ENCODE results near the gene AP5M1.
"Not testable (repeated sequence)": the region's sequence is repeated elsewhere in the genome, so short reads cannot be mapped to it uniquely, and the experiment has no call there.

The AP5M1 gene, protein sequence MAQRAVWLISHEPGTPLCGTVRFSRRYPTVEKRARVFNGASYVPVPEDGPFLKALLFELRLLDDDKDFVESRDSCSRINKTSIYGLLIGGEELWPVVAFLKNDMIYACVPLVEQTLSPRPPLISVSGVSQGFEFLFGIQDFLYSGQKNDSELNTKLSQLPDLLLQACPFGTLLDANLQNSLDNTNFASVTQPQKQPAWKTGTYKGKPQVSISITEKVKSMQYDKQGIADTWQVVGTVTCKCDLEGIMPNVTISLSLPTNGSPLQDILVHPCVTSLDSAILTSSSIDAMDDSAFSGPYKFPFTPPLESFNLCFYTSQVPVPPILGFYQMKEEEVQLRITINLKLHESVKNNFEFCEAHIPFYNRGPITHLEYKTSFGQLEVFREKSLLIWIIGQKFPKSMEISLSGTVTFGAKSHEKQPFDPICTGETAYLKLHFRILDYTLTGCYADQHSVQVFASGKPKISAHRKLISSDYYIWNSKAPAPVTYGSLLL

GRCh38 chr14:57268161-57269069 lies at the start of gene AP5M1, which contains the start of gene EXOC5:
AP5M1 (plus strand) TSS chr14:57268971; CDS start chr14:57269315, 344 bp downstream.
EXOC5 (minus strand) TSS chr14:57268905; CDS start chr14:57268648, 257 bp downstream.
- H3K27me3 Mint-ChIP-seq, result no peaks in the 10 kb centered on the region
- H3K27ac Mint-ChIP-seq, result peak within 1 kb of the TSS; percentile 94
- peak; percentile 89 for DNase-seq
- peaks cover 10% of the 10 kb centered on the region for H3K36me3 Mint-ChIP-seq (ENCODE audit: low read depth)
- peaks cover 56% of the 10 kb centered on the region for H3K4me1 Mint-ChIP-seq
- peak; percentile 92 for ATAC-seq
- H3K4me3 Mint-ChIP-seq, result peak within 1 kb of the TSS; percentile 94
- H3K9me3 Mint-ChIP-seq, result no peaks in the 10 kb centered on the region

GRCh38 chr14:57221931-57222330 lies 46.8 kb upstream of the AP5M1 start:
- H3K4me3 Mint-ChIP-seq, result no peak overlapping the region
- ATAC-seq (no peak), DNase-seq (no peak)
- H3K4me1 Mint-ChIP-seq, result peaks cover under 1% of the 10 kb centered on the region
- no peak overlapping the region for H3K27ac Mint-ChIP-seq
- peaks cover 38% of the 10 kb centered on the region for H3K36me3 Mint-ChIP-seq (ENCODE audit: low read depth)
- H3K9me3 Mint-ChIP-seq, result no peaks in the 10 kb centered on the region
- H3K27me3 Mint-ChIP-seq, result no peaks in the 10 kb centered on the region

- DNase-seq (no peak), ATAC-seq (no peak)
- Mint-ChIP-seq H3K9me3 (no peaks in the 10 kb centered on the region), H3K4me3 (no peak overlapping the region), H3K36me3 (ENCODE audit: low read depth) (peaks cover 58% of the 10 kb centered on the region), H3K27ac (no peak overlapping the region), H3K27me3 (no peaks in the 10 kb centered on the region), H3K4me1 (peaks cover 2% of the 10 kb centered on the region)
Observed at GRCh38 chr14:57227083-57227482, 41.7 kb upstream of the AP5M1 start.

DNA sequence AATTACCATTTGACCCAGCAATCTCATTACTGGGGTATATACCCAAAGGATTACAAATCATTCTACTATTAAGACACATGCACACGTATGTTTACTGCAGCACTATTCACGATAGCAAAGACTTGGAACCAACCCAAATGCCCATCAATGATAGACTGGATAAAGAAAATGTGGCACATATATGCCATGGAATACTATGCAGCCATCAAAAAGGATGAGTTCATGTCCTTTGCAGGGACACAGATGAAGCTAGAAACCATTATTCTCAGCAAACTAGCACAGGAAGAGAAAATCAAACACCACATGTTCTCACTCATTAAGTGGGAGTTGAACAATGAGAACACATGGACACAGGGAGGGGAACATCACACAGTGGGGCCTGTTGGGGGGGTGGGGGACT lies 40.5 kb upstream of the AP5M1 start:
- H3K4me3 Mint-ChIP-seq, H3K4me1 Mint-ChIP-seq, DNase-seq, H3K9me3 Mint-ChIP-seq, H3K27me3 Mint-ChIP-seq, ATAC-seq, H3K27ac Mint-ChIP-seq: not testable (repeated sequence)
- peaks cover 60% of the 10 kb centered on the region for H3K36me3 Mint-ChIP-seq (ENCODE audit: low read depth)

GRCh38 chr14:57232006-57232405 lies 36.8 kb upstream of the AP5M1 start:
- Mint-ChIP-seq H3K27me3 (no peaks in the 10 kb centered on the region), H3K4me3 (no peak overlapping the region), H3K4me1 (peaks cover under 1% of the 10 kb centered on the region), H3K36me3 (ENCODE audit: low read depth) (peaks cover 46% of the 10 kb centered on the region), H3K27ac (no peak overlapping the region), H3K9me3 (no peaks in the 10 kb centered on the region)
- ATAC-seq (no peak), DNase-seq (no peak)

GRCh38 chr14:57240115-57240514 lies 28.7 kb upstream of the AP5M1 start:
- H3K27me3 Mint-ChIP-seq, H3K27ac Mint-ChIP-seq, H3K4me1 Mint-ChIP-seq, ATAC-seq, H3K9me3 Mint-ChIP-seq, H3K4me3 Mint-ChIP-seq, DNase-seq: not testable (repeated sequence)
- H3K36me3 Mint-ChIP-seq (ENCODE audit: low read depth), result peaks cover 16% of the 10 kb centered on the region

GRCh38 chr14:57243320-57243719 lies 25.5 kb upstream of the AP5M1 start:
- ATAC-seq (no peak), DNase-seq (no peak)
- H3K27ac Mint-ChIP-seq, result no peak overlapping the region
- no peaks in the 10 kb centered on the region for H3K4me1 Mint-ChIP-seq
- H3K9me3 Mint-ChIP-seq, result no peaks in the 10 kb centered on the region
- no peak overlapping the region for H3K4me3 Mint-ChIP-seq
- no peaks in the 10 kb centered on the region for H3K27me3 Mint-ChIP-seq
- peaks cover 19% of the 10 kb centered on the region for H3K36me3 Mint-ChIP-seq (ENCODE audit: low read depth)

- peaks cover 19% of the 10 kb centered on the region for H3K36me3 Mint-ChIP-seq (ENCODE audit: low read depth)
- no peaks in the 10 kb centered on the region for H3K27me3 Mint-ChIP-seq
- H3K9me3 Mint-ChIP-seq, result no peaks in the 10 kb centered on the region
- no peak overlapping the region for H3K27ac Mint-ChIP-seq
- no peak for DNase-seq
- no peaks in the 10 kb centered on the region for H3K4me1 Mint-ChIP-seq
- H3K4me3 Mint-ChIP-seq, result no peak overlapping the region
- no peak for ATAC-seq
Observed at GRCh38 chr14:57244106-57244505, 24.7 kb upstream of the AP5M1 start.

DNA sequence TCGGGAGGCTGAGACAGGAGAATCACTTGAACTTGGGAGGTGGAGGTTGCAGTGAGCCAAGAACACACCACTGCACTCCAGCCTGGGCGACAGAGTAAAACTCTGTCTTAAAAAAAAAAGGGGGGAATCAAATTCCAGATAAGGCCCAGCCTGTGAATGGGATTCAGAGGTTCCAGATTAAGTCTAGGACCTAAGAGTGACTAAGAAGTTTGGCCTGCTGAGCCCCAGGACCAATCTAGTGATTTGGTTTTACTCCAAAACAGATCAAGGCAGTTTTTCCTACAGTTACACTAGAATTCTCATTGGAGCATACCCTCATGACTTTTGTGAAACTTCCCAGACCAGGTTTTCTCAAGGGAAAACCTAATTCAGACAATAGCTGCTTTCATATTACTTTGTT lies 22.8 kb upstream of the AP5M1 start:
- Mint-ChIP-seq H3K27ac (no peak overlapping the region), H3K27me3 (no peaks in the 10 kb centered on the region), H3K36me3 (ENCODE audit: low read depth) (peaks cover 15% of the 10 kb centered on the region), H3K9me3 (no peaks in the 10 kb centered on the region), H3K4me3 (no peak overlapping the region), H3K4me1 (peaks cover 2% of the 10 kb centered on the region)
- no peak for ATAC-seq
- DNase-seq, result no peak

DNA sequence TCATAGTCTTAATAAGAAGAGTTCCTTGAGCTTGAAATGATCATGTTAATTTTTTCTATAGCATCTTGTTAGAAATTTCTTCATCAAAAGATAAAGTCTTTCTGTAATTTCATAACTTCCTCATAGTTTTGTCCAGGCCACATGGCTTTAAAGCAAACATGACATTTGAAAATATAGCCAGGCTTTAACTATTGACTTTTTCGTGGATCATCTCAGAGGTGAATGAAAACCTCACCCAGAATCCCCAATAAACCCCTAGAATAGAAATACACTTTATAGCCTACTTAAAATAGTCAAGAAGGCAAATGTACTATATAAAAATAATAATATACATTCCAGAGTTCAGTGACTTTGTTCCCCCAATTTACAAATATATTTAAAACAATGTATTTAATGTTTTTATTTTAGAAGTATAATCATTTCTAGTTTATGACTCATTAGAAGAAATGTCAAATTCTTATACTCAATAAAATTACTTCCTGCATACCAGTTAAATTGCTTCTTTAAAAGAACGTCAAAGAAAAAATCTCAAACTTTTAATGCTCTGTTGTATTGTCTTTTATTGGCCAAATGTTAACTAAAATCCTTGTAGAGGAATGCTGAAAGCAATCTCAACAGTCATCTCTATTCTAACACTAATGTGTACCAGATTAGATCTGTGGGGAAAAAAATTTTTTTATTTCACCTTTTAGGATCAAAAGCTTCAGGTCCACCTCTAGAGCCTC lies 21.7 kb upstream of the AP5M1 start:
- Mint-ChIP-seq H3K27me3 (no peaks in the 10 kb centered on the region), H3K9me3 (no peaks in the 10 kb centered on the region), H3K4me1 (peaks cover 5% of the 10 kb centered on the region), H3K36me3 (ENCODE audit: low read depth) (peaks cover 15% of the 10 kb centered on the region), H3K4me3 (no peak overlapping the region), H3K27ac (no peak overlapping the region)
- ATAC-seq, result no peak
- DNase-seq, result no peak

- H3K4me1 Mint-ChIP-seq, result peaks cover 24% of the 10 kb centered on the region
- H3K9me3 Mint-ChIP-seq, result peaks cover 11% of the 10 kb centered on the region
Observed at GRCh38 chr14:57254884-57255283, 13.9 kb upstream of the AP5M1 start.

DNA sequence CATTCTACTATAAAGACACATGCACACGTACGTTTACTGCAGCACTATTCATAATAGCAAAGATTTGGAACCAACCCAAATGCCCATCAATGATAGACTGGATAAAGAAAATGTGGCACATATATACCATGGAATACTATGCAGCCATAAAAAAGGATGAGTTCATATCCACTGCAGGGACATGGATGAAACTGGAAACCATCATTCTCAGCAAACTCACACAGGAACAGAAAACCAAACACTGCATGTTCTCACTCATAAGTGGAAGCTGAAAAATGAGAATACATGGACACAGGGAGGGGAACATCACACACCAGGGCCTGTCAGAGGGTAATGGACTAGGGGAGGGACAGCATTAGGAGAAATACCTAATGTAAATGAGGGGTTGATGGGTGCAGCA lies 10.6 kb upstream of the AP5M1 start:
- peaks cover 23% of the 10 kb centered on the region for H3K4me1 Mint-ChIP-seq
- H3K9me3 Mint-ChIP-seq, result peaks cover 11% of the 10 kb centered on the region
- H3K27me3 Mint-ChIP-seq, ATAC-seq, H3K4me3 Mint-ChIP-seq, H3K27ac Mint-ChIP-seq, DNase-seq: not testable (repeated sequence)
- peaks cover 33% of the 10 kb centered on the region for H3K36me3 Mint-ChIP-seq (ENCODE audit: low read depth)

More at GRCh38 chr14:57254884-57255283, 13.9 kb upstream of the AP5M1 start:
- Mint-ChIP-seq H3K4me3 (no peak overlapping the region), H3K36me3 (ENCODE audit: low read depth) (peaks cover 32% of the 10 kb centered on the region), H3K27me3 (no peaks in the 10 kb centered on the region), H3K27ac (no peak overlapping the region)
- DNase-seq, result no peak
- ATAC-seq, result no peak

DNA sequence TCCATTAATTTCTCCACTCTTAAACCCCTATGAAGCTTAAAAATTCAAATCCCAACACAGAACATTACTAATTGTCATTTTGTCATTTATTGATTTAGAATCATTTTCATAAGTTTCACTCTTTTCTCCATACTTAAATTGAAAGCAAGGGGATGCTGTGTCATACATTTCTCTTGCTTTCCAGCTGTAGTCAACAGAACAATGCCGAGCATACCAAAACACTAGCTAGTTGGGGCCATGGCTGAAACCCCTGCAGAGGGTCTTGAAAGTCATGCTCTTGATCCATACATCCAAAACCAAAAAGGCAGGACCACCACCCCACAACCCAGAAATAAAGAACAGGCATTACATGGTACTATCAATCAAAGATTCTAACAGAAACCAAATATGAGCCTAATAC lies 9.1 kb upstream of the AP5M1 start:
- H3K27ac Mint-ChIP-seq, result no peak overlapping the region
- peaks cover 32% of the 10 kb centered on the region for H3K36me3 Mint-ChIP-seq (ENCODE audit: low read depth)
- no peaks in the 10 kb centered on the region for H3K27me3 Mint-ChIP-seq
- peaks cover 24% of the 10 kb centered on the region for H3K4me1 Mint-ChIP-seq
- ATAC-seq, result no peak
- no peak for DNase-seq
- peaks cover 11% of the 10 kb centered on the region for H3K9me3 Mint-ChIP-seq
- no peak overlapping the region for H3K4me3 Mint-ChIP-seq

DNA sequence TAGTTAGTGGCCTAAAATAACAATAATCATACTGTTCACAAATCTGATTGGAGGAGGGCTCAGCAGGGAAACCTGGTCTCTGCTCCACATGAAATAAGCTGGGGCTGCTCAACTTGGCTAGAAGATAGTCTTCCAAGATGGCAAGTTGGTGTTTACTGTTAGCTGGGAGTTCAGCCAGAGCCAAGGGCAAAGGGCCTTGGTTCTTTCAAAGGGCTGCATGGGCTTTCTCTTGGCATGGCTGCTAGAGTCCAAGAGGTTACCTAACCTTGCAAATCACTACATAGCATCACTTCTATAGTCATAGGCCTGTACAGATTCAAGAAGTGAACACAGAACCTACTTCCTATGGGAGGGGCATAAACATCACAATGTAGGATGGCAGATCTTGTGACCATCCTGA lies 7.2 kb upstream of the AP5M1 start:
- peaks cover 37% of the 10 kb centered on the region for H3K4me1 Mint-ChIP-seq
- peaks cover 11% of the 10 kb centered on the region for H3K9me3 Mint-ChIP-seq
- H3K27ac Mint-ChIP-seq, result no peak overlapping the region
- no peaks in the 10 kb centered on the region for H3K27me3 Mint-ChIP-seq
- H3K4me3 Mint-ChIP-seq, result no peak overlapping the region
- no peak for DNase-seq
- ATAC-seq, result no peak
- H3K36me3 Mint-ChIP-seq (ENCODE audit: low read depth), result peaks cover 28% of the 10 kb centered on the region

Data from activated naive CD8-positive, alpha-beta T cell treated with anti-CD3 and anti-CD28 coated beads, Interleukin-2, amount 50 U/mL, for 24 hours (primary cell).